H1 (cell line): ENCODE results near the gene CAT. TPM values are rescaled to one million over a fixed set of nuclear protein-coding genes. Genes with fewer than 3 reads are reported as not detected.

Source experiments
- CTCF ChIA-PET: fragments of 300-600 bp; sonication (Branson Sonifier 250); formaldehyde crosslinking; loops from one replicate; lab custom pipeline; 2021; ENCODE audit not compliant: partially characterized antibody; lab: Charles Lee
- POLR2A ChIA-PET: fragments of 300-600 bp; sonication (Branson Sonifier 250); formaldehyde crosslinking; loops from one replicate; lab custom pipeline; 2021; ENCODE audit warnings: inconsistent platforms; ENCODE audit not compliant: partially characterized antibody; lab: Charles Lee
- DNase-seq, 2 experiments: peaks; one replicate each; pipeline versions ENCODE4 v3.0.0 to v3.0.0-alpha.2; 2010 to 2022; ENCODE audit warnings: low spot score in 2 of 2, low read depth in 1 of 2, mixed read lengths in 1 of 2
- FAIRE-seq: peaks from 2 replicates; lab custom pipeline; 2011; peaks lifted over from hg19 to GRCh38; lab: Jason Lieb, UNC
- H2AFZ ChIP-seq: 2 replicates; pipeline ENCODE4 v1.8.1; 2012; ENCODE audit warnings: low read length, inconsistent platforms
- H2AK5ac ChIP-seq: 2 replicates; pipeline ENCODE4 v1.6.1; 2013; ENCODE audit warnings: low read depth, low read length
- H2BK120ac ChIP-seq: replicated peaks from 2 replicates; pipeline ENCODE3; 2013; ENCODE audit warnings: low read depth, low read length, inconsistent platforms
- H2BK12ac ChIP-seq: 2 replicates; pipeline ENCODE4 v1.6.1; 2013; ENCODE audit warnings: low read depth, low read length
- H2BK15ac ChIP-seq: 2 replicates; pipeline ENCODE4 v1.6.1; 2013; ENCODE audit warnings: low read length
- H2BK20ac ChIP-seq: 2 replicates; pipeline ENCODE4 v1.6.1; 2013; ENCODE audit warnings: low read length
- H2BK5ac ChIP-seq: 2 replicates; pipeline ENCODE4 v1.6.1; 2013; ENCODE audit warnings: low read depth, low read length
- H3K14ac ChIP-seq: 2 replicates; pipeline ENCODE4 v1.6.1; 2013; ENCODE audit warnings: inconsistent platforms; ENCODE audit not compliant: insufficient read length
- H3K18ac ChIP-seq: 2 replicates; pipeline ENCODE4 v1.6.1; 2013; ENCODE audit warnings: low read length; ENCODE audit errors: extremely low read depth
- H3K23ac ChIP-seq: 2 replicates; pipeline ENCODE4 v1.6.1; 2013; ENCODE audit warnings: inconsistent platforms; ENCODE audit not compliant: insufficient read length
- H3K23me2 ChIP-seq: 2 replicates; pipeline ENCODE4 v1.6.1; 2013; ENCODE audit warnings: low read depth, low read length
- H3K27ac ChIP-seq: 2 replicates; pipeline ENCODE4 v1.6.1; 2011; ENCODE audit warnings: low read depth, low read length, inconsistent platforms
- H3K27me3 ChIP-seq, 4 experiments: replicated peaks in 1 of 4; 1 replicate in 1 of 4; 2 replicates in 3 of 4; pipeline versions ENCODE4 v1.6.1 to v1.8.1; 2011 to 2013; ENCODE audit warnings: low read length in 3 of 4, mild to moderate bottlenecking in 3 of 4, inconsistent platforms in 2 of 4, mixed read lengths in 2 of 4, moderate library complexity in 1 of 4; ENCODE audit not compliant: control insufficient read depth in 3 of 4, insufficient read depth in 3 of 4; ENCODE audit errors: extremely low read depth in 1 of 4
- H3K36me3 ChIP-seq, 4 experiments: 2 replicates each; pipeline versions ENCODE4 v1.6.1 to v1.8.1; 2011 to 2013; ENCODE audit warnings: mild to moderate bottlenecking in 4 of 4, low read length in 3 of 4, moderate library complexity in 2 of 4, control low read depth in 1 of 4, inconsistent platforms in 1 of 4; ENCODE audit not compliant: insufficient read depth in 4 of 4, control insufficient read depth in 2 of 4
- H3K4ac ChIP-seq: replicated peaks from 2 replicates; pipeline ENCODE3; 2013; ENCODE audit warnings: low read length, low read depth, mixed read lengths, inconsistent platforms; ENCODE audit not compliant: insufficient read length
- H3K4me1 ChIP-seq, 4 experiments: replicated peaks in 1 of 4; 1 replicate in 1 of 4; 2 replicates in 3 of 4; pipeline versions ENCODE4 v1.6.1 to v1.8.1; 2011 to 2013; ENCODE audit warnings: low read length in 3 of 4, inconsistent platforms in 2 of 4, mixed read lengths in 1 of 4; ENCODE audit not compliant: insufficient read depth in 4 of 4, control insufficient read depth in 3 of 4
- H3K4me2 ChIP-seq, 2 experiments: 2 replicates each; pipeline versions ENCODE4 v1.6.1 to v1.8.1; 2011 to 2013; ENCODE audit warnings: low read depth in 2 of 2, low read length in 2 of 2, control low read depth in 1 of 2, inconsistent platforms in 1 of 2, mild to moderate bottlenecking in 1 of 2; ENCODE audit not compliant: insufficient read depth in 1 of 2
- H3K4me3 ChIP-seq, 4 experiments: fragments of 200-600, 300-600 bp in 1 of 4; sonication (generic), shearing (Covaris generic), sonication (Bioruptor Twin) in 1 of 4; 2 replicates each; pipeline versions ENCODE4 v1.5.1 to v1.8.1; 2011 to 2016; ENCODE audit warnings: low read length in 4 of 4, low read depth in 3 of 4, control low read depth in 2 of 4, inconsistent platforms in 2 of 4, mild to moderate bottlenecking in 2 of 4, mixed read lengths in 1 of 4, moderate library complexity in 1 of 4; ENCODE audit not compliant: insufficient read depth in 2 of 4; ENCODE audit errors: extremely low read depth in 1 of 4
- H3K56ac ChIP-seq: replicated peaks from 2 replicates; pipeline ENCODE3; 2013; ENCODE audit warnings: low read depth, mild to moderate bottlenecking, mixed read lengths, low read length, inconsistent platforms; ENCODE audit not compliant: insufficient read length
- H3K79me1 ChIP-seq: 2 replicates; pipeline ENCODE4 v1.6.1; 2013; ENCODE audit warnings: low read depth, low read length, control low read depth
- H3K79me2 ChIP-seq, 2 experiments: 2 replicates each; pipeline versions ENCODE4 v1.6.1 to v1.8.1; 2012 to 2013; ENCODE audit warnings: low read length in 2 of 2, mild to moderate bottlenecking in 2 of 2, inconsistent platforms in 1 of 2; ENCODE audit not compliant: insufficient read depth in 2 of 2, control insufficient read depth in 1 of 2
- H3K9ac ChIP-seq, 4 experiments: replicated peaks in 1 of 4; 1 replicate in 1 of 4; 2 replicates in 3 of 4; pipeline versions ENCODE4 v1.6.1 to v1.8.1; 2011 to 2013; ENCODE audit warnings: low read depth in 3 of 4, low read length in 3 of 4, control low read depth in 2 of 4, mild to moderate bottlenecking in 2 of 4, moderate library complexity in 2 of 4, inconsistent platforms in 1 of 4; ENCODE audit errors: extremely low read depth in 1 of 4
- H3K9me3 ChIP-seq, 2 experiments: 2 replicates each; pipeline versions ENCODE4 v1.6.1 to v1.8.1; 2012 to 2013; ENCODE audit warnings: mild to moderate bottlenecking in 2 of 2, moderate library complexity in 2 of 2, control low read depth in 1 of 2, inconsistent platforms in 1 of 2, low read depth in 1 of 2, low read length in 1 of 2, mixed read lengths in 1 of 2; ENCODE audit not compliant: insufficient read depth in 2 of 2
- H4K20me1 ChIP-seq, 2 experiments: replicated peaks in 1 of 2; 2 replicates each; pipeline versions ENCODE3 to v1.8.1; 2011 to 2013; ENCODE audit warnings: inconsistent platforms in 2 of 2, low read length in 2 of 2, mild to moderate bottlenecking in 1 of 2; ENCODE audit not compliant: insufficient read depth in 2 of 2, control insufficient read depth in 1 of 2
- H4K5ac ChIP-seq: 2 replicates; pipeline ENCODE4 v1.6.1; 2013; ENCODE audit warnings: low read length, low read depth, mixed read lengths, inconsistent platforms; ENCODE audit not compliant: insufficient read length
- H4K8ac ChIP-seq: 2 replicates; pipeline ENCODE4 v1.8.0; 2013; ENCODE audit warnings: mild to moderate bottlenecking, moderate library complexity, low read length, inconsistent platforms; ENCODE audit not compliant: insufficient read depth; ENCODE audit errors: extremely low read depth
- H4K91ac ChIP-seq: replicated peaks from 2 replicates; pipeline ENCODE3; 2013; ENCODE audit warnings: low read length, mixed read lengths, inconsistent platforms; ENCODE audit not compliant: insufficient read length
- CHD1 ChIP-seq: IDR thresholded peaks from 2 replicates; pipeline ENCODE4 v1.6.1; 2012; ENCODE audit warnings: low read depth, low read length, improper control_type of control experiment
- E2F6 ChIP-seq: IDR thresholded peaks from 2 replicates; pipeline ENCODE4 v1.6.1; 2012; ENCODE audit warnings: inconsistent platforms
- HDAC2 ChIP-seq, 2 experiments: fragments of 300-600 bp in 1 of 2; sonication (generic) in 1 of 2; IDR thresholded peaks; 2 replicates each; pipeline ENCODE4 v1.6.1; 2011 to 2012; ENCODE audit warnings: low read depth in 2 of 2, low read length in 2 of 2, mild to moderate bottlenecking in 2 of 2, moderate library complexity in 2 of 2, borderline replicate concordance in 1 of 2, inconsistent platforms in 1 of 2
- JUN ChIP-seq: IDR thresholded peaks from 2 replicates; pipeline ENCODE4 v1.6.1; 2011; ENCODE audit warnings: low read depth, mild to moderate bottlenecking, improper control_type of control experiment, low read length
- MAFK ChIP-seq: IDR thresholded peaks from 2 replicates; pipeline ENCODE4 v1.6.1; 2012; ENCODE audit warnings: low read depth, mild to moderate bottlenecking, improper control_type of control experiment, low read length
- MAX ChIP-seq: IDR thresholded peaks from 2 replicates; pipeline ENCODE4 v1.6.1; 2012; ENCODE audit warnings: inconsistent platforms
- POLR2A ChIP-seq, 2 experiments: IDR thresholded peaks; 1 replicate in 1 of 2; 2 replicates in 1 of 2; pipeline ENCODE4 v1.6.1; 2011; ENCODE audit warnings: low read depth in 2 of 2, low read length in 2 of 2, mild to moderate bottlenecking in 2 of 2; ENCODE audit errors: control extremely low read depth in 1 of 2
- RXRA ChIP-seq: IDR thresholded peaks from 2 replicates; pipeline ENCODE4 v1.6.1; 2011; ENCODE audit warnings: low read depth, mild to moderate bottlenecking, low read length, moderate library complexity; ENCODE audit not compliant: insufficient read depth
- SIX5 ChIP-seq: IDR thresholded peaks from 2 replicates; pipeline ENCODE4 v1.6.1; 2011; ENCODE audit warnings: mild to moderate bottlenecking, low read depth, low read length
- TCF12 ChIP-seq: IDR thresholded peaks from 2 replicates; pipeline ENCODE4 v1.6.1; 2011; ENCODE audit warnings: low read depth, mild to moderate bottlenecking, low read length
- TEAD4 ChIP-seq: IDR thresholded peaks from 2 replicates; pipeline ENCODE4 v1.6.1; 2012; ENCODE audit warnings: low read depth, low read length, inconsistent platforms, mixed read lengths
- WGBS, 2 experiments: shearing (Covaris generic) in 1 of 2; methylation state at CpG; one replicate each; pipeline versions ENCODE4 v1.1.6 to v1.1.7; 2013 to 2015; ENCODE audit warnings: low lambda C conversion rate in 2 of 2, mixed read lengths in 2 of 2, inconsistent platforms in 1 of 2, low coverage in 1 of 2, missing lambda C conversion rate in 1 of 2; ENCODE audit not compliant: insufficient replicate concordance in 2 of 2, insufficient coverage in 1 of 2, insufficient read length in 1 of 2; ENCODE audit errors: extremely low coverage in 1 of 2, missing lambda C conversion rate in 1 of 2; 5-methylcytosine and 5-hydroxymethylcytosine counted together
- polyA plus RNA-seq, 7 experiments: library from polyadenylated mRNA; depleted of rRNA in 3 of 7; stranded (reverse) in 5 of 7; unstranded in 2 of 7; fragments of >200 nt in 5 of 7; fragments of 200-250 nt in 2 of 7; gene quantifications; 1 replicate in 5 of 7; 2 replicates in 1 of 7; 4 replicates in 1 of 7; pipeline versions ENCODE4 v1.2.1 to v1.2.3, GENCODE V29; 2011 to 2013; ENCODE audit warnings: missing spikeins in 2 of 7, mixed read lengths in 2 of 7
- total RNA-seq: library from RNA; stranded (reverse); fragmentation: NEBNext Ultra II Directional; extraction: Animal tissue kit (Norgen Biotek cat#: 25700); gene quantifications from 2 replicates; pipeline ENCODE4 v1.2.1, GENCODE V29; 2021

CAT gene
- total and polyA plus RNA-seq, 2 of the 8 experiments (the other 6 are each of a cell fraction or from before 2014, with no cell fraction given): 9.6 to 15.0 TPM

GRCh38 chr11:34446386-34446785 lies 7.7 kb downstream of the CAT start:
- Histone ChIP-seq H3K56ac (no peak overlapping the region), H3K79me1 (no peaks in the 10 kb centered on the region), H4K20me1 (no peaks in the 10 kb centered on the region), H3K4me3 (no peak overlapping the region), H2BK120ac (no peak overlapping the region), H2BK5ac (no peak overlapping the region), H4K91ac (no peak overlapping the region), H3K9me3 (peaks cover 0 to 2% of the 10 kb centered on the region in 2 experiments; a peak in 1 of 4 replicates), H3K4me1 (no peaks in the 10 kb centered on the region), H3K27me3 (no peaks in the 10 kb centered on the region), H3K9ac (no peak overlapping the region), H2BK12ac (no peak overlapping the region), H3K14ac (no peak overlapping the region), H3K36me3 (no peaks in the 10 kb centered on the region), H3K4ac (no peak overlapping the region)
- 78% methylated on average over 5 of the region's 5 CpGs; no CpG with 5 or more reads in 1 of the 2 experiments for WGBS, 2 experiments
- no peak for TF ChIP-seq MAFK
- TF ChIP-seq MAX: no peak
- no peak for TF ChIP-seq SIX5
- TF ChIP-seq TEAD4: no peak
- no peak for TF ChIP-seq POLR2A (IDR thresholded peaks at IDR 0.05; ENCODE audit: control extremely low read depth in 1 of 2, low read depth in 2 of 2, low read length in 2 of 2)
- no peak for TF ChIP-seq E2F6
- no peak for TF ChIP-seq CHD1
- TF ChIP-seq HDAC2 (IDR thresholded peaks at IDR 0.05; ENCODE audit: borderline replicate concordance in 1 of 2, low read depth in 2 of 2, low read length in 2 of 2): no peak
- no peak for TF ChIP-seq TCF12
- no peak for TF ChIP-seq RXRA
- no peak for TF ChIP-seq JUN
- TF ChIP-seq, all 59 proteins: peak for 0
- H3K27ac ChIP-seq: no peak overlapping the region
- no peak overlapping the region for H4K5ac ChIP-seq
- FAIRE-seq: no peak
- ChIA-PET CTCF (interaction anchor here (0.6 to 1.7 kb wide), 3 partner anchors 12 to 22 kb away, joined by 3 to 7 read pairs (median 5); no protein-coding TSS in a partner anchor), POLR2A (no interaction called here)
- no peak overlapping the region for H2AK5ac ChIP-seq
- H3K18ac ChIP-seq: no peak overlapping the region
- DNase-seq: no peak
- no peaks in the 10 kb centered on the region for H3K79me2 ChIP-seq
- no peak overlapping the region for H2AFZ ChIP-seq
- H3K23ac ChIP-seq: no peak overlapping the region
- no peaks in the 10 kb centered on the region for H3K23me2 ChIP-seq
- no peak overlapping the region for H2BK20ac ChIP-seq
- H2BK15ac ChIP-seq: no peak overlapping the region
- H4K8ac ChIP-seq: no peak overlapping the region
- no peak overlapping the region for H3K4me2 ChIP-seq
